Panc1 (cell line): ENCODE measurements around the gene AGAP1. TPM values are rescaled to one million over a fixed set of nuclear protein-coding genes. Genes with fewer than 3 reads are reported as not detected.
"Not testable (repeated sequence)": the region's sequence is repeated elsewhere in the genome, so short reads cannot be mapped to it uniquely, and the experiment has no call there.

Experiments used
- ATAC-seq: fragments of 200-7000 bp; cut with Tn5 transposase; 2 replicates; pipeline ENCODE4 v1.9.1; 2020; ENCODE audit warnings: mild to moderate bottlenecking, moderate library complexity
- BruUV-seq: library from RNA; stranded (reverse); fragments of 400-500 nt; replicated peaks from 2 replicates; lab custom pipeline; 2021; lab: Mats Ljungman, UMichigan
- CTCF ChIA-PET: fragments of 300-600 bp; sonication (Branson Sonifier 250); formaldehyde crosslinking; loops from one replicate; lab custom pipeline; 2022; ENCODE audit warnings: antibody characterized with exemption; lab: Charles Lee
- POLR2A ChIA-PET: fragments of 300-600 bp; sonication (Branson Sonifier 250); formaldehyde crosslinking; loops from one replicate; lab custom pipeline; 2022; ENCODE audit warnings: antibody characterized with exemption; lab: Charles Lee
- DNase-seq: peaks from one replicate; pipeline ENCODE4 v3.0.0-alpha.2; 2010; ENCODE audit warnings: low read depth, low spot score
- H3K27ac ChIP-seq: 2 replicates; pipeline ENCODE4 v1.5.1; 2011; ENCODE audit warnings: mild to moderate bottlenecking, low read length, inconsistent platforms
- H3K27me3 ChIP-seq: fragments of 200-500 bp; sonication (Bioruptor generic); 2 replicates; pipeline ENCODE4 v1.6.0; 2014; ENCODE audit warnings: low read length, inconsistent platforms; ENCODE audit not compliant: control insufficient read depth, insufficient read depth
- H3K36me3 ChIP-seq: fragments of 200-500 bp; sonication (Bioruptor generic); 2 replicates; pipeline ENCODE4 v1.5.1; 2014; ENCODE audit warnings: inconsistent platforms, mild to moderate bottlenecking, low read length, moderate library complexity; ENCODE audit not compliant: control insufficient read depth, insufficient read depth
- H3K4me1 ChIP-seq: 2 replicates; pipeline ENCODE4 v1.5.1; 2011; ENCODE audit warnings: inconsistent platforms, mild to moderate bottlenecking, low read length, moderate library complexity; ENCODE audit not compliant: control insufficient read depth, insufficient read depth
- H3K4me3 ChIP-seq, 2 experiments: 2 replicates each; pipeline ENCODE4 v1.5.1; 2011 to 2012; ENCODE audit warnings: low read depth in 2 of 2, low read length in 2 of 2, mild to moderate bottlenecking in 2 of 2, inconsistent platforms in 1 of 2, moderate library complexity in 1 of 2
- H3K9me3 ChIP-seq: fragments of 200-500 bp; sonication (Bioruptor generic); 2 replicates; pipeline ENCODE4 v1.5.1; 2014; ENCODE audit warnings: low read depth, mild to moderate bottlenecking, inconsistent platforms, low read length, moderate library complexity; ENCODE audit not compliant: control insufficient read depth, insufficient read depth
- POLR2AphosphoS5 ChIP-seq: IDR thresholded peaks from 2 replicates; pipeline ENCODE4 v1.6.1; 2012; ENCODE audit warnings: mild to moderate bottlenecking, low read depth, low read length, moderate library complexity
- SIN3A ChIP-seq: IDR thresholded peaks from 2 replicates; pipeline ENCODE4 v1.6.1; 2012; ENCODE audit warnings: low read depth, mild to moderate bottlenecking, low read length, moderate library complexity, borderline replicate concordance; ENCODE audit not compliant: insufficient read depth
- TCF7L2 ChIP-seq: IDR thresholded peaks from 2 replicates; pipeline ENCODE4 v1.6.1; 2011; ENCODE audit warnings: mild to moderate bottlenecking, low read depth, low read length, inconsistent platforms
- in situ Hi-C: cut with HindIII; loops from 2 replicates; pipeline ENCODE4 v1.10.0; 2016; ENCODE audit warnings: low sequenced_read_pairs, low pct_unique_long_range_greater_than_20kb
- intact Hi-C: fragments of 100-400 bp; cut with micrococcal nuclease; formaldehyde crosslinking; loops from one replicate; pipeline ENCODE4 v1.10.0; 2022; ENCODE audit not compliant: unreplicated experiment
- total RNA-seq: library from RNA; stranded (reverse); gene quantifications from one replicate; pipeline ENCODE4 v1.2.1, GENCODE V29; 2021; ENCODE audit not compliant: unreplicated experiment
- TF ChIP-seq, protein P1 (sequence below), 2 experiments: IDR thresholded peaks; 2 replicates each; pipeline ENCODE4 v1.6.1; 2011 to 2012; ENCODE audit warnings: low read depth in 2 of 2, control low read depth in 1 of 2, low read length in 1 of 2, mild to moderate bottlenecking in 1 of 2, moderate library complexity in 1 of 2; ENCODE audit not compliant: insufficient read depth in 1 of 2
- TF ChIP-seq, protein P2 (sequence below): fragments of 450-650 bp; IDR thresholded peaks from 2 replicates; pipeline ENCODE4 v1.5.1; 2017; ENCODE audit warnings: mild to moderate bottlenecking

Gene AGAP1
- total RNA-seq, 1 experiment from 2014 or later: 38.9 TPM

DNA sequence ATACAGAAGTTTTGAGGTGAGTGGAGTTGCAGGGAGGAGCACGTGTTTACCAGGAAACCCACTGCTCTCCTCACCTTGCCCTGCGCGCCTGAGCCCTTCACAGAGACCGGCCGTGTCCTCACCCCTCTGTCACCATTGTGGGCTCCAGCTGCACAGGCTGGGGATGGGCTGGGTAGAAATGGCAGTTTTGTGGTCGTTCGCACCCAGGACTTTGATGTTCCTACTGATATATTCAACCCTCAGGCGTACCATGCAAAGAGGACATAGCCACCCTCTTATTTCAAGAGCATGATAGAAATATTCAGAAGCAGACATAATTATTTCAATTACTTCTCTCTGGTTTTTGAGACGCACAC is 596.2 kb downstream of the AGAP1 start:
- ChIA-PET CTCF (no interaction called here), POLR2A (no interaction called here)
- Histone ChIP-seq H3K36me3 (no peaks in the 10 kb centered on the region), H3K4me3 (no peak overlapping the region), H3K9me3 (no peaks in the 10 kb centered on the region), H3K27me3 (no peaks in the 10 kb centered on the region), H3K27ac (no peak overlapping the region), H3K4me1 (no peaks in the 10 kb centered on the region)
- TF ChIP-seq TCF7L2 (no peak), POLR2AphosphoS5 (no peak), SIN3A (no peak)
- TF ChIP-seq, protein P1, sequence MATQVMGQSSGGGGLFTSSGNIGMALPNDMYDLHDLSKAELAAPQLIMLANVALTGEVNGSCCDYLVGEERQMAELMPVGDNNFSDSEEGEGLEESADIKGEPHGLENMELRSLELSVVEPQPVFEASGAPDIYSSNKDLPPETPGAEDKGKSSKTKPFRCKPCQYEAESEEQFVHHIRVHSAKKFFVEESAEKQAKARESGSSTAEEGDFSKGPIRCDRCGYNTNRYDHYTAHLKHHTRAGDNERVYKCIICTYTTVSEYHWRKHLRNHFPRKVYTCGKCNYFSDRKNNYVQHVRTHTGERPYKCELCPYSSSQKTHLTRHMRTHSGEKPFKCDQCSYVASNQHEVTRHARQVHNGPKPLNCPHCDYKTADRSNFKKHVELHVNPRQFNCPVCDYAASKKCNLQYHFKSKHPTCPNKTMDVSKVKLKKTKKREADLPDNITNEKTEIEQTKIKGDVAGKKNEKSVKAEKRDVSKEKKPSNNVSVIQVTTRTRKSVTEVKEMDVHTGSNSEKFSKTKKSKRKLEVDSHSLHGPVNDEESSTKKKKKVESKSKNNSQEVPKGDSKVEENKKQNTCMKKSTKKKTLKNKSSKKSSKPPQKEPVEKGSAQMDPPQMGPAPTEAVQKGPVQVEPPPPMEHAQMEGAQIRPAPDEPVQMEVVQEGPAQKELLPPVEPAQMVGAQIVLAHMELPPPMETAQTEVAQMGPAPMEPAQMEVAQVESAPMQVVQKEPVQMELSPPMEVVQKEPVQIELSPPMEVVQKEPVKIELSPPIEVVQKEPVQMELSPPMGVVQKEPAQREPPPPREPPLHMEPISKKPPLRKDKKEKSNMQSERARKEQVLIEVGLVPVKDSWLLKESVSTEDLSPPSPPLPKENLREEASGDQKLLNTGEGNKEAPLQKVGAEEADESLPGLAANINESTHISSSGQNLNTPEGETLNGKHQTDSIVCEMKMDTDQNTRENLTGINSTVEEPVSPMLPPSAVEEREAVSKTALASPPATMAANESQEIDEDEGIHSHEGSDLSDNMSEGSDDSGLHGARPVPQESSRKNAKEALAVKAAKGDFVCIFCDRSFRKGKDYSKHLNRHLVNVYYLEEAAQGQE (IDR thresholded peaks at IDR 0.05; ENCODE audit: insufficient read depth in 1 of 2, low read depth in 2 of 2, low read length in 1 of 2): no peak
- TF ChIP-seq, protein P2, sequence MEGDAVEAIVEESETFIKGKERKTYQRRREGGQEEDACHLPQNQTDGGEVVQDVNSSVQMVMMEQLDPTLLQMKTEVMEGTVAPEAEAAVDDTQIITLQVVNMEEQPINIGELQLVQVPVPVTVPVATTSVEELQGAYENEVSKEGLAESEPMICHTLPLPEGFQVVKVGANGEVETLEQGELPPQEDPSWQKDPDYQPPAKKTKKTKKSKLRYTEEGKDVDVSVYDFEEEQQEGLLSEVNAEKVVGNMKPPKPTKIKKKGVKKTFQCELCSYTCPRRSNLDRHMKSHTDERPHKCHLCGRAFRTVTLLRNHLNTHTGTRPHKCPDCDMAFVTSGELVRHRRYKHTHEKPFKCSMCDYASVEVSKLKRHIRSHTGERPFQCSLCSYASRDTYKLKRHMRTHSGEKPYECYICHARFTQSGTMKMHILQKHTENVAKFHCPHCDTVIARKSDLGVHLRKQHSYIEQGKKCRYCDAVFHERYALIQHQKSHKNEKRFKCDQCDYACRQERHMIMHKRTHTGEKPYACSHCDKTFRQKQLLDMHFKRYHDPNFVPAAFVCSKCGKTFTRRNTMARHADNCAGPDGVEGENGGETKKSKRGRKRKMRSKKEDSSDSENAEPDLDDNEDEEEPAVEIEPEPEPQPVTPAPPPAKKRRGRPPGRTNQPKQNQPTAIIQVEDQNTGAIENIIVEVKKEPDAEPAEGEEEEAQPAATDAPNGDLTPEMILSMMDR: no peak
- intact Hi-C loops: no loop called here
- in situ Hi-C loops: no loop called here
- BruUV-seq: no TSS peak
- DNase-seq (no peak), ATAC-seq (no peak)

DNA sequence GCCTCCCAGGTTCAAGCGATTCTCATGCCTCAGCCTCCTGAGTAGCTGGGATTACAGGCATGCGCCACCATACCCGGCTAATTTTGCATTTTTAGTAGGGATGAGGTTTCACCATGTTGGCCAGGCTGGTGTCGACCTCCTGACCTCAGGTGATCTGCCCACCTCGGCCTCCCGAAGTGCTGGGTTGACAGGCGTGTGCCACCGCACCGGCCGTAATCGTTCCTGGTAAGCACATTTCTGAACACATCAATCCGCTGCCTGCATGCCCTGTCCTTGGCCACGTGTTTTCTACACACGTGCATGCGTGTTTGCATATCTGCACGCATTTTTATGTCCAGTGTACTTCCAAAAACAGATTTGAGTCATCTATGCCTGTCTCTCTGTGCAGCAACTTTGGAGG is 597.0 kb downstream of the AGAP1 start:
- H3K9me3 ChIP-seq, intact Hi-C loops, H3K4me1 ChIP-seq, ATAC-seq, BruUV-seq, H3K27ac ChIP-seq, H3K36me3 ChIP-seq, CTCF ChIA-PET, H3K27me3 ChIP-seq, DNase-seq, POLR2A ChIA-PET, in situ Hi-C loops, H3K4me3 ChIP-seq: not testable (repeated sequence)

DNA sequence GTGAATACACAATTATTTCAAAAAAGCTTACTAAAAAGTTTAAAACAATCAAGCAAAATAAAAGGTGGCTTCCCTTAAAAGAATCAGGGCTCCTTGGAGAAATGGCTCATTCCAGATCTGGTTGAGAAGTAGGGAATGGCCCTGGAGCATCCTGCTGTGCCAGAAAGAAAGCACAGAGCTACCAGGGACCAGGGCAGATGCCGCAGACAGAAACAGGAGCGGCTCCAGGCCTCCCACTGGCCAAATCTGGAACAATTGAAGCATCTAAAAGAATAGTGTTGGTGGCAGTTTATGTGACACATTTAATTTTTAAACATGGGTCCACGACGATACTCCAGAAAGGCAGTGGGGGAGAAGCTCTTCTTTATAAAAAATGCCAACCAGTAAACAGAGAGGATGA is 598.9 kb downstream of the AGAP1 start:
- ATAC-seq (no peak), DNase-seq (no peak)
- H3K9me3 ChIP-seq: no peaks in the 10 kb centered on the region
- in situ Hi-C loops: no loop called here
- TF ChIP-seq TCF7L2 (no peak), POLR2AphosphoS5 (no peak), SIN3A (no peak)
- TF ChIP-seq, protein P1 (IDR thresholded peaks at IDR 0.05; ENCODE audit: insufficient read depth in 1 of 2, low read depth in 2 of 2, low read length in 1 of 2): no peak
- TF ChIP-seq, protein P2: no peak
- intact Hi-C loops: no loop called here
- no peaks in the 10 kb centered on the region for H3K36me3 ChIP-seq
- no peaks in the 10 kb centered on the region for H3K27me3 ChIP-seq
- POLR2A ChIA-PET: no interaction called here
- CTCF ChIA-PET: no interaction called here
- H3K4me3 ChIP-seq: no peak overlapping the region
- no TSS peak for BruUV-seq
- H3K4me1 ChIP-seq: no peaks in the 10 kb centered on the region
- no peak overlapping the region for H3K27ac ChIP-seq
